Astrocyte (in vitro differentiated cells and primary cell): ENCODE data around the gene PIP5K1A.

Experiments
- CTCF ChIP-seq: IDR thresholded peaks from 2 replicates; pipeline ENCODE4 v1.5.1; 2011; ENCODE audit warnings: low read depth, mild to moderate bottlenecking, inconsistent platforms, low read length, moderate library complexity; ENCODE audit not compliant: insufficient read depth
- EZH2 ChIP-seq: IDR thresholded peaks from 2 replicates; pipeline ENCODE4 v1.6.1; 2012; ENCODE audit warnings: mild to moderate bottlenecking, low read length, inconsistent platforms; ENCODE audit not compliant: insufficient read depth

GRCh38 chr1:151267760-151268159 lies 69.4 kb downstream of the PIP5K1A start:
- TF ChIP-seq CTCF = no peak
- no peak for TF ChIP-seq EZH2
